HepG2 (cell line): ENCODE results near the gene SMIM28. TPM values are rescaled to one million over a fixed set of nuclear protein-coding genes. Genes with fewer than 3 reads are reported as not detected.
A peak's percentile ranks its signal among the peaks of the same experiment; 100 is the strongest.

Experiments
- BRD4 ChIP-seq: sonication (generic); formaldehyde crosslinking; IDR thresholded peaks from 2 replicates; pipeline ENCODE4 v1.4.0; 2020; ENCODE audit warnings: missing genetic modification reagents
- DNMT3B ChIP-seq: conservative IDR thresholded peaks from 2 replicates; pipeline ENCODE4 v1.6.1; 2016; ENCODE audit warnings: missing biosample characterization, control low read depth
- GFI1 ChIP-seq: sonication (generic); formaldehyde crosslinking; IDR thresholded peaks from 2 replicates; pipeline ENCODE4 v1.5.0; 2020; ENCODE audit warnings: missing genetic modification reagents, mild to moderate bottlenecking, borderline replicate concordance
- HCFC1 ChIP-seq: fragments of 150-350 bp; IDR thresholded peaks from 2 replicates; pipeline ENCODE4 v1.6.1; 2014; ENCODE audit warnings: low read depth, low read length
- KLF13 ChIP-seq: sonication (generic); formaldehyde crosslinking; IDR thresholded peaks from 2 replicates; pipeline ENCODE4 v1.4.0; 2020; ENCODE audit warnings: mild to moderate bottlenecking, missing genetic modification reagents
- NFE2L1 ChIP-seq: sonication (generic); formaldehyde crosslinking; IDR thresholded peaks from 2 replicates; pipeline ENCODE4 v1.4.0; 2020; ENCODE audit warnings: missing genetic modification reagents, mild to moderate bottlenecking, borderline replicate concordance
- PHF20 ChIP-seq: sonication (generic); formaldehyde crosslinking; IDR thresholded peaks from 2 replicates; pipeline ENCODE4 v1.5.0; 2020; ENCODE audit warnings: mild to moderate bottlenecking, missing genetic modification reagents
- RFXAP ChIP-seq: sonication (generic); formaldehyde crosslinking; IDR thresholded peaks from 2 replicates; pipeline ENCODE4 v1.4.0; 2020; ENCODE audit warnings: missing genetic modification reagents, borderline replicate concordance
- RXRA ChIP-seq: sonication (generic); formaldehyde crosslinking; IDR thresholded peaks from 2 replicates; pipeline ENCODE4 v1.5.1; 2020; ENCODE audit warnings: missing genetic modification reagents
- U2AF1 ChIP-seq: fragments of 200-400 bp; formaldehyde crosslinking; optimal IDR thresholded peaks from 2 replicates; pipeline ENCODE3; 2017; ENCODE audit warnings: mild to moderate bottlenecking, low read depth, low read length
- ZBTB46 ChIP-seq: sonication (generic); formaldehyde crosslinking; IDR thresholded peaks from 2 replicates; pipeline ENCODE4 v1.4.0; 2020; ENCODE audit warnings: mild to moderate bottlenecking, missing genetic modification reagents, borderline replicate concordance
- ZFP36L2 ChIP-seq: sonication (generic); formaldehyde crosslinking; IDR thresholded peaks from 2 replicates; pipeline ENCODE4 v1.4.0; 2020; ENCODE audit warnings: missing genetic modification reagents
- ZNF264 ChIP-seq: sonication (generic); formaldehyde crosslinking; IDR thresholded peaks from 2 replicates; pipeline ENCODE4 v1.4.0; 2020; ENCODE audit warnings: missing genetic modification reagents
- ZNF296 ChIP-seq: sonication (generic); formaldehyde crosslinking; conservative IDR thresholded peaks from 2 replicates; pipeline ENCODE4 v1.5.0; 2020; ENCODE audit warnings: mild to moderate bottlenecking, missing genetic modification reagents
- ZNF317 ChIP-seq: sonication (generic); formaldehyde crosslinking; IDR thresholded peaks from 2 replicates; pipeline ENCODE4 v1.5.0; 2020; ENCODE audit warnings: mild to moderate bottlenecking, missing genetic modification reagents
- ZNF362 ChIP-seq: sonication (generic); formaldehyde crosslinking; IDR thresholded peaks from 2 replicates; pipeline ENCODE4 v1.4.0; 2020; ENCODE audit warnings: missing genetic modification reagents, mild to moderate bottlenecking, borderline replicate concordance
- ZNF713 ChIP-seq: sonication (generic); formaldehyde crosslinking; IDR thresholded peaks from 2 replicates; pipeline ENCODE4 v1.4.0; 2020; ENCODE audit warnings: mild to moderate bottlenecking, missing genetic modification reagents
- ZNF766 ChIP-seq: sonication (generic); formaldehyde crosslinking; IDR thresholded peaks from 2 replicates; pipeline ENCODE4 v1.5.0; 2020; ENCODE audit warnings: missing genetic modification reagents, borderline replicate concordance
- polyA plus RNA-seq, 8 experiments: library from polyadenylated mRNA; depleted of rRNA in 3 of 8; stranded (reverse) in 7 of 8; unstranded in 1 of 8; fragments of >200 nt; fragmentation: Illumina TruSeq in 4 of 8; extraction: Trizol in 4 of 8; gene quantifications; 2 replicates each; pipeline versions ENCODE4 v1.2.1 to v1.2.3, GENCODE V29; 2011 to 2016; ENCODE audit warnings: low read depth in 4 of 8, missing spikeins in 1 of 8, mixed read lengths in 1 of 8; ENCODE audit not compliant: insufficient read depth in 1 of 8
- total RNA-seq, 5 experiments: library from RNA; depleted of rRNA; stranded (reverse); fragments of >200 nt; fragmentation: Illumina TruSeq; extraction: Trizol; gene quantifications; 2 replicates each; pipeline ENCODE4 v1.2.3, GENCODE V29; 2016; ENCODE audit warnings: low read depth in 1 of 5
- TF ChIP-seq, protein P1 (sequence below): sonication (generic); formaldehyde crosslinking; IDR thresholded peaks from 2 replicates; pipeline ENCODE4 v1.5.0; 2020; ENCODE audit warnings: missing genetic modification reagents, mild to moderate bottlenecking, borderline replicate concordance
- TF ChIP-seq, protein P2 (sequence below): IDR thresholded peaks from 2 replicates; pipeline ENCODE4 v1.6.1; 2012; ENCODE audit warnings: inconsistent platforms
- TF ChIP-seq, protein P3 (sequence below): sonication (generic); formaldehyde crosslinking; IDR thresholded peaks from 2 replicates; pipeline ENCODE4; 2020; ENCODE audit warnings: missing genetic modification reagents, mild to moderate bottlenecking, borderline replicate concordance

Gene SMIM28
- total and polyA plus RNA-seq, 2 of the 13 experiments (the other 11 are each of a cell fraction or from before 2014, with no cell fraction given): not detected

DNA sequence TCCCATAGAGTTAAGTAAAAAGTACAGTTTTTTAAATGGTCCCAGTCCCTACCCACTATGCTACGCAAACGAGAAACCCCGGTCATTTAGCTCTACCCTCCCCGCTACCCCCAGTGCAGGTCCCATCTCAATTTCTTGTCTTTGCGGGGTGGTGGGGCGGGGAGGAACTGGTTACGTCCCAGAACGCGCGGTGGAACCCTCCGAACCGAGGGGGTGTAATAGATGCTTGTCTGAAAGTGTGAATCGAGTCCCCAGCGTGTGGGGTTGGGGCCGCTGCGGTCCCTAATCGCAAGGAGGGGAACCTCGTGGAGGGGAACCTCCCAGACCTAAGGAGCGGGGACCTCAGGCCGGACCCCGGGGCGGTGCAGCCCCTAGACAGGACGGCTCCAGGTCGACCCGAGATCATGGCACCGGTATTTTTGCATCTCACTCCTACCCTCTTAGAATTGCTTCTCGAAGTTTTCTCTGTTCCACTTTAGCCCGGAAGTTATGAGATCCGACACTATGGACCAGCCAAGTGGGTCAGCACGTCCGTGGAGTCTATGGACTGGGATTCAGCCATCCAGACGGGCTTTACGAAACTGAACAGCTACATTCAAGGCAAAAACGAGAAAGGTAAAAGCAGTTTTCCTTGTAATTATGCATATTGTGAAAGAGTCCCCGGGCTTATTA lies 27.1 kb downstream of the SMIM28 start (continued):
- TF ChIP-seq PHF20 (CRISPR knock-in tag) (no peak), ZNF296 (CRISPR knock-in tag) (no peak), ZNF317 (0 out of 2 replicates have a peak, but pooled peaks have one; percentile 49), GFI1 (no peak), ZNF713 (0 out of 2 replicates have a peak, but pooled peaks have one; percentile 31), ZBTB46 (no peak), ZFP36L2 (no peak), U2AF1 (no peak), DNMT3B (CRISPR knock-in tag) (0 out of 2 replicates have a peak, but pooled peaks have one; percentile 65), NFE2L1 (CRISPR knock-in tag) (0 out of 2 replicates have a peak, but pooled peaks have one; percentile 71), BRD4 (CRISPR knock-in tag) (no peak), RFXAP (CRISPR knock-in tag) (no peak), RXRA (0 out of 2 replicates have a peak, but pooled peaks have one; percentile 15), KLF13 (CRISPR knock-in tag) (0 out of 2 replicates have a peak, but pooled peaks have one; percentile 69), ZNF766 (CRISPR knock-in tag) (no peak), ZNF362 (no peak), HCFC1 (no peak), ZNF264 (CRISPR knock-in tag) (no peak)
- TF ChIP-seq, protein P1, sequence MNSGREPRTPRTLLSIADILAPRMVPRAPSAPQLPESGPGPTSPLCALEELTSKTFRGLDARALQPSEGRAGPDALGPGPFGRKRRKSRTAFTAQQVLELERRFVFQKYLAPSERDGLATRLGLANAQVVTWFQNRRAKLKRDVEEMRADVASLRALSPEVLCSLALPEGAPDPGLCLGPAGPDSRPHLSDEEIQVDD (CRISPR knock-in tag): no peak
- TF ChIP-seq, protein P2, sequence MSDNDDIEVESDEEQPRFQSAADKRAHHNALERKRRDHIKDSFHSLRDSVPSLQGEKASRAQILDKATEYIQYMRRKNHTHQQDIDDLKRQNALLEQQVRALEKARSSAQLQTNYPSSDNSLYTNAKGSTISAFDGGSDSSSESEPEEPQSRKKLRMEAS: no peak; the same call in 1 of the 2 replicates
- TF ChIP-seq, protein P3, sequence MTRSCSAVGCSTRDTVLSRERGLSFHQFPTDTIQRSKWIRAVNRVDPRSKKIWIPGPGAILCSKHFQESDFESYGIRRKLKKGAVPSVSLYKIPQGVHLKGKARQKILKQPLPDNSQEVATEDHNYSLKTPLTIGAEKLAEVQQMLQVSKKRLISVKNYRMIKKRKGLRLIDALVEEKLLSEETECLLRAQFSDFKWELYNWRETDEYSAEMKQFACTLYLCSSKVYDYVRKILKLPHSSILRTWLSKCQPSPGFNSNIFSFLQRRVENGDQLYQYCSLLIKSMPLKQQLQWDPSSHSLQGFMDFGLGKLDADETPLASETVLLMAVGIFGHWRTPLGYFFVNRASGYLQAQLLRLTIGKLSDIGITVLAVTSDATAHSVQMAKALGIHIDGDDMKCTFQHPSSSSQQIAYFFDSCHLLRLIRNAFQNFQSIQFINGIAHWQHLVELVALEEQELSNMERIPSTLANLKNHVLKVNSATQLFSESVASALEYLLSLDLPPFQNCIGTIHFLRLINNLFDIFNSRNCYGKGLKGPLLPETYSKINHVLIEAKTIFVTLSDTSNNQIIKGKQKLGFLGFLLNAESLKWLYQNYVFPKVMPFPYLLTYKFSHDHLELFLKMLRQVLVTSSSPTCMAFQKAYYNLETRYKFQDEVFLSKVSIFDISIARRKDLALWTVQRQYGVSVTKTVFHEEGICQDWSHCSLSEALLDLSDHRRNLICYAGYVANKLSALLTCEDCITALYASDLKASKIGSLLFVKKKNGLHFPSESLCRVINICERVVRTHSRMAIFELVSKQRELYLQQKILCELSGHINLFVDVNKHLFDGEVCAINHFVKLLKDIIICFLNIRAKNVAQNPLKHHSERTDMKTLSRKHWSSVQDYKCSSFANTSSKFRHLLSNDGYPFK (CRISPR knock-in tag): no peak
